Right lobe of liver (tissue), 6 donors: ENCODE results near the gene MFRP. TPM values are rescaled to one million over a fixed set of nuclear protein-coding genes. Genes with fewer than 3 reads are reported as not detected.

Experiments used
- ATAC-seq, 4 donors: fragments of 200-7000 bp; cut with Tn5 transposase; one replicate each; pipeline ENCODE4 v1.9.1; 2020; ENCODE audit warnings: mild to moderate bottlenecking in 4 of 4, moderate library complexity in 4 of 4
- DNase-seq, 3 donors: peaks; one replicate each; pipeline ENCODE4 v3.0.0-alpha.2; 2020
- H3K27ac ChIP-seq, 3 donors: fragments of 200-600 bp; one replicate each; pipeline ENCODE4 v1.8.0; 2022
- H3K27me3 ChIP-seq, 2 donors: fragments of 200-600 bp; one replicate each; pipeline ENCODE4 v1.8.0; 2022
- H3K36me3 ChIP-seq, 4 donors: fragments of 200-600 bp; sonication (generic) in 1 of 4; one replicate each; pipeline versions ENCODE4 v1.5.1 to v1.8.0; 2017 to 2022; ENCODE audit warnings: control low read depth in 1 of 4
- H3K4me1 ChIP-seq, 4 donors: fragments of 200-600 bp; sonication (generic) in 1 of 4; one replicate each; pipeline versions ENCODE4 v1.5.1 to v1.8.0; 2017 to 2022; ENCODE audit warnings: control low read depth in 1 of 4
- H3K4me3 ChIP-seq, 3 donors: fragments of 200-600 bp; one replicate each; pipeline ENCODE4 v1.8.0; 2022
- H3K9me3 ChIP-seq, 4 donors: fragments of 200-600 bp; sonication (generic) in 1 of 4; one replicate each; pipeline versions ENCODE4 v1.5.1 to v1.8.0; 2017 to 2022; ENCODE audit warnings: control low read depth in 1 of 4
- POLR2A ChIP-seq: fragments of 450-650 bp; IDR thresholded peaks from one replicate; pipeline ENCODE4 v1.6.1; 2017; ENCODE audit warnings: antibody characterized with exemption, mild to moderate bottlenecking
- WGBS: methylation state at CpG from one replicate; pipeline ENCODE4 v1.1.6; 2018; ENCODE audit warnings: low coverage, low lambda C conversion rate; ENCODE audit not compliant: insufficient coverage; ENCODE audit errors: missing lambda C conversion rate; 5-methylcytosine and 5-hydroxymethylcytosine counted together
- intact Hi-C, 2 donors: fragments of 100-400 bp; cut with DNase I; formaldehyde crosslinking; loops; one replicate each; pipeline versions ENCODE4 v1.11.2 to v1.14.1; 2022
- total RNA-seq, 6 experiments: library from RNA; depleted of rRNA in 2 of 6; stranded (reverse); fragments of >200 nt in 2 of 6; fragmentation: NEBNext Ultra II Directional in 3 of 6; extraction: Animal tissue kit (Norgen Biotek cat#: 25700) in 3 of 6; gene quantifications; one replicate each; pipeline versions ENCODE4 v1.1.0 to v1.2.4, GENCODE V29; 2016 to 2023
- TF ChIP-seq, protein P1 (sequence below), 4 donors: fragments of 200-600 bp in 3 of 4; fragments of 450-650 bp in 1 of 4; IDR thresholded peaks; one replicate each; pipeline versions ENCODE4 v1.5.1 to v1.8.0; 2016 to 2022; ENCODE audit warnings: antibody characterized with exemption in 4 of 4, mild to moderate bottlenecking in 2 of 4
- donor health status: DM: no; HTN: yes; CAD: no.
- donor health status: DM: no; HTN: no; CAD: no.
- donor health status: DM: no; HTN: no; CAD: no.
- donor health status: DM: no; HTN: yes; CAD: no.
- donor health status: DM: no; HTN: yes; CAD: no.

The MFRP gene
- total RNA-seq, 6 experiments from 2014 or later, result not detected

DNA sequence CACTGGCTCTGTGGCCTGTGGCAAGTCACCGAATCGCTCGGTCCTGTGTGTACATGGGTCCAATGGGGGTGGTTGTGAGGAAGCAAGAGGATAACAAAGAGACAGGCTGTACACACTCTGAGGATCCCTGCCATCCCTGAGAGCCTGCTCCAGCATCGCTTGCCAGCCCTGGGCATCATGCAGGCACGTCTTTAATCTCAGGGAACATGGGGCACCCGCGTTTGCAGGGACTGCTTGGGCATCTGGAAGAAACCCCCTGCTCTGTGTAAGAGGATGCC, 4.5 kb downstream of the MFRP start:
- DNase-seq (peak in 1 of 3 donors; percentile 40), ATAC-seq (no peak)
- intact Hi-C loops, result no loop called here
- Histone ChIP-seq H3K9me3 (no peaks in the 10 kb centered on the region), H3K36me3 (no peaks in the 10 kb centered on the region), H3K4me3 (no peak overlapping the region), H3K27me3 (no peaks in the 10 kb centered on the region), H3K4me1 (peaks cover 0 to 18% (median 7%) of the 10 kb centered on the region in 4 donors), H3K27ac (no peak overlapping the region)
- TF ChIP-seq POLR2A, result no peak
- TF ChIP-seq, protein P1, sequence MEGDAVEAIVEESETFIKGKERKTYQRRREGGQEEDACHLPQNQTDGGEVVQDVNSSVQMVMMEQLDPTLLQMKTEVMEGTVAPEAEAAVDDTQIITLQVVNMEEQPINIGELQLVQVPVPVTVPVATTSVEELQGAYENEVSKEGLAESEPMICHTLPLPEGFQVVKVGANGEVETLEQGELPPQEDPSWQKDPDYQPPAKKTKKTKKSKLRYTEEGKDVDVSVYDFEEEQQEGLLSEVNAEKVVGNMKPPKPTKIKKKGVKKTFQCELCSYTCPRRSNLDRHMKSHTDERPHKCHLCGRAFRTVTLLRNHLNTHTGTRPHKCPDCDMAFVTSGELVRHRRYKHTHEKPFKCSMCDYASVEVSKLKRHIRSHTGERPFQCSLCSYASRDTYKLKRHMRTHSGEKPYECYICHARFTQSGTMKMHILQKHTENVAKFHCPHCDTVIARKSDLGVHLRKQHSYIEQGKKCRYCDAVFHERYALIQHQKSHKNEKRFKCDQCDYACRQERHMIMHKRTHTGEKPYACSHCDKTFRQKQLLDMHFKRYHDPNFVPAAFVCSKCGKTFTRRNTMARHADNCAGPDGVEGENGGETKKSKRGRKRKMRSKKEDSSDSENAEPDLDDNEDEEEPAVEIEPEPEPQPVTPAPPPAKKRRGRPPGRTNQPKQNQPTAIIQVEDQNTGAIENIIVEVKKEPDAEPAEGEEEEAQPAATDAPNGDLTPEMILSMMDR (IDR thresholded peaks at IDR 0.05), result no peak
- WGBS, result 75% methylated on average over 1 of the region's 7 CpGs

GRCh38 chr11:119341222-119342022, 5.1 kb downstream of the MFRP start:
- Histone ChIP-seq H3K36me3 (no peaks in the 10 kb centered on the region), H3K27me3 (no peaks in the 10 kb centered on the region), H3K4me3 (no peak overlapping the region), H3K9me3 (no peaks in the 10 kb centered on the region), H3K4me1 (peaks cover 0 to 18% (median 7%) of the 10 kb centered on the region in 4 donors), H3K27ac (peak overlapping the region; percentile 70 to 89 (median 76))
- peak in 1 of 3 donors; percentile 43 for DNase-seq
- no peak for TF ChIP-seq POLR2A
- TF ChIP-seq, protein P1 (IDR thresholded peaks at IDR 0.05), result no peak
- intact Hi-C loops, result no loop called here
- peak in 1 of 4 donors; percentile 3 for ATAC-seq
- WGBS, result 45% methylated on average over 7 of the region's 16 CpGs

GRCh38 chr11:119340335-119341221, 5.9 kb downstream of the MFRP start, which contains the start of gene C1QTNF5:
TSS of gene C1QTNF5 (minus strand) at chr11:119340883. CDS start at chr11:119340397, 486 bp downstream.
- DNase-seq, result peak in 2 of 3 donors; percentile 75 to 77

More at GRCh38 chr11:119340335-119341221, 5.9 kb downstream of the MFRP start, which contains the start of gene C1QTNF5:
- 19% methylated on average over 17 of the region's 53 CpGs for WGBS
- H3K4me1 ChIP-seq, result peaks cover 0 to 22% (median 9%) of the 10 kb centered on the region in 4 donors
- peak; percentile 19 to 44 (median 29) for ATAC-seq
- TF ChIP-seq, protein P1 (IDR thresholded peaks at IDR 0.05), result no peak
- TF ChIP-seq POLR2A, result no peak
- peak within 1 kb of the TSS; percentile 70 to 89 (median 76) for H3K27ac ChIP-seq
- no peaks in the 10 kb centered on the region for H3K27me3 ChIP-seq
- H3K4me3 ChIP-seq, result peak within 1 kb of the TSS; percentile 45 to 51 (median 49)
- no peaks in the 10 kb centered on the region for H3K36me3 ChIP-seq
- no peaks in the 10 kb centered on the region for H3K9me3 ChIP-seq
- intact Hi-C loops, result no loop called here
